Kidney (tissue), 22 donors: ENCODE results near the gene C1orf56. TPM values are rescaled to one million over a fixed set of nuclear protein-coding genes. Genes with fewer than 3 reads are reported as not detected.

Source experiments
- DNase-seq, 5 donors: peaks; one replicate each; pipeline ENCODE4 v3.0.0-alpha.2; 2013 to 2020
- FAIRE-seq: peaks from 2 replicates; lab custom pipeline; 2012; peaks lifted over from hg19 to GRCh38; lab: Jason Lieb, UNC
- H3K27ac ChIP-seq, 2 donors: one replicate each; pipeline ENCODE4 v1.7.0; 2013; ENCODE audit warnings: low read depth in 2 of 2, low read length in 2 of 2, inconsistent platforms in 1 of 2
- H3K27me3 ChIP-seq: one replicate; pipeline ENCODE4 v1.7.1; 2013; ENCODE audit warnings: low read length, inconsistent platforms; ENCODE audit not compliant: control insufficient read depth, insufficient read depth
- H3K36me3 ChIP-seq, 3 donors: one replicate each; pipeline versions ENCODE4 v1.7.0 to v1.7.1; 2013; ENCODE audit warnings: low read length in 3 of 3, control low read depth in 1 of 3, inconsistent platforms in 1 of 3; ENCODE audit not compliant: insufficient read depth in 3 of 3, control insufficient read depth in 2 of 3
- H3K4me1 ChIP-seq, 3 donors: one replicate each; pipeline versions ENCODE4 v1.7.0 to v1.7.1; 2013; ENCODE audit warnings: low read length in 3 of 3, inconsistent platforms in 1 of 3, low read depth in 1 of 3; ENCODE audit not compliant: control insufficient read depth in 2 of 3, insufficient read depth in 2 of 3
- H3K4me3 ChIP-seq, 3 donors: one replicate each; pipeline versions ENCODE4 v1.7.0 to v1.8.1; 2013; ENCODE audit warnings: low read length in 3 of 3, control low read depth in 1 of 3, inconsistent platforms in 1 of 3
- H3K9ac ChIP-seq, 3 donors: one replicate each; pipeline versions ENCODE4 v1.7.0 to v1.7.1; 2013; ENCODE audit warnings: low read length in 3 of 3, control low read depth in 1 of 3, inconsistent platforms in 1 of 3
- H3K9me3 ChIP-seq, 3 donors: one replicate each; pipeline versions ENCODE4 v1.7.0 to v1.7.1; 2013; ENCODE audit warnings: low read length in 3 of 3, control low read depth in 1 of 3, inconsistent platforms in 1 of 3; ENCODE audit not compliant: control insufficient read depth in 2 of 3, insufficient read depth in 1 of 3
- CTCF ChIP-seq: IDR thresholded peaks from 3 replicates; pipeline ENCODE4 v1.5.1; 2012; ENCODE audit warnings: mild to moderate bottlenecking, moderate library complexity, borderline replicate concordance; ENCODE audit not compliant: insufficient read depth; ENCODE audit errors: extremely low read depth
- intact Hi-C: fragments of 100-400 bp; cut with DNase I; formaldehyde crosslinking; loops from one replicate; pipeline ENCODE4 v1.11.1; 2022
- long read RNA-seq, 10 donors: library from polyadenylated mRNA in 1 of 10; unstranded in 1 of 10; transcript quantifications; one replicate each; pipeline ENCODE4 v2.0.0 and lab custom pipeline, GENCODE V29; 2021 to 2026
- polyA plus RNA-seq: library from polyadenylated mRNA; stranded (reverse); fragments of 350-450 nt; fragmentation: Illumina TruSeq; extraction: RNeasy Lipid Tissue Mini Kit (QIAGEN cat#74804); gene quantifications from one replicate; pipeline ENCODE4 v1.2.3, GENCODE V29; 2014; ENCODE audit warnings: low read depth, low replicate concordance; ENCODE audit not compliant: insufficient read depth
- total RNA-seq: library from RNA; stranded (reverse); fragmentation: NEBNext Ultra II Directional; extraction: Animal tissue kit (Norgen Biotek cat#: 25700); gene quantifications from one replicate; pipeline ENCODE4 v1.2.1, GENCODE V29; 2021
- donor health status: control.
- donor health status: control.
- donor health status: control.
- donor health status: control.
- donor health status: control.
- donor health status: DM: yes; HTN: yes; CAD: no.
- donor health status: Normal renal cell carcinoma (clear cell type).

Gene C1orf56
- total RNA-seq, result 6.2 TPM
- polyA plus RNA-seq, result 12.8 TPM
- long read RNA-seq, donor 1, transcript C1orf56-201 (2 exons, 2,096 nt), result major isoform, 6 of 7 reads
- long read RNA-seq, donor 1, partial matches to known transcripts, result 0 of 7 reads
- long read RNA-seq, donor 1, other reads (novel, unspliced or antisense), result 0 of 7 reads
- long read RNA-seq, donor 2, transcript C1orf56-201 (2 exons, 2,096 nt), result major isoform, 8 of 8 reads
- long read RNA-seq, donor 2, partial matches to known transcripts, result 0 of 8 reads
- long read RNA-seq, donor 2, other reads (novel, unspliced or antisense), result 0 of 8 reads
- long read RNA-seq, donor 3, transcript C1orf56-201 (2 exons, 2,096 nt), result major isoform, 5 of 5 reads
- long read RNA-seq, donor 3, partial matches to known transcripts, result 0 of 5 reads
- long read RNA-seq, donor 3, other reads (novel, unspliced or antisense), result 0 of 5 reads
- long read RNA-seq, donor 4, partial matches to known transcripts, result 9 of 13 reads
- long read RNA-seq, donor 4, other reads (novel, unspliced or antisense), result 0 of 13 reads
- long read RNA-seq, donor 5, result 0 reads
- long read RNA-seq, donor 6, transcript C1orf56-201 (2 exons, 2,096 nt), result major isoform, 5 of 5 reads
- long read RNA-seq, donor 6, partial matches to known transcripts, result 0 of 5 reads
- long read RNA-seq, donor 6, other reads (novel, unspliced or antisense), result 0 of 5 reads
- long read RNA-seq, donor 7, transcript C1orf56-201 (2 exons, 2,096 nt), result major isoform, 6 of 9 reads
- long read RNA-seq, donor 7, partial matches to known transcripts, result 2 of 9 reads
- long read RNA-seq, donor 7, other reads (novel, unspliced or antisense), result 1 of 9 reads
- long read RNA-seq, donor 8, transcript C1orf56-201 (2 exons, 2,096 nt), result major isoform, 6 of 6 reads
- long read RNA-seq, donor 8, partial matches to known transcripts, result 0 of 6 reads
- long read RNA-seq, donor 8, other reads (novel, unspliced or antisense), result 0 of 6 reads
- long read RNA-seq, donor 9, partial matches to known transcripts, result 0 of 1 reads
- long read RNA-seq, donor 9, other reads (novel, unspliced or antisense), result 0 of 1 reads
- long read RNA-seq, donor 10, partial matches to known transcripts, result 108 of 112 reads
- long read RNA-seq, donor 10, other reads (novel, unspliced or antisense), result 0 of 112 reads

GRCh38 chr1:151047591-151047924 lies at the start of gene C1orf56:
Gene C1orf56, plus strand, starts transcription at chr1:151047751. Its CDS starts 97 bp downstream, at chr1:151047848.
- Histone ChIP-seq H3K4me3 (peak within 1 kb of the TSS; percentile 70 to 94 (median 89)), H3K27ac (peak within 1 kb of the TSS; percentile 82 to 94), H3K4me1 (peaks cover 0 to 5% (median 3%) of the 10 kb centered on the region in 3 donors), H3K27me3 (no peaks in the 10 kb centered on the region), H3K9me3 (no peaks in the 10 kb centered on the region), H3K9ac (peak within 1 kb of the TSS; percentile 17 to 88 (median 86)), H3K36me3 (peaks cover 0 to 8% (median 4%) of the 10 kb centered on the region in 3 donors)
- intact Hi-C loops, result no loop called here
- DNase-seq (peak; percentile 83 to 94 (median 90)), FAIRE-seq (no peak)
- TF ChIP-seq CTCF, result no peak

- intact Hi-C loops, result no loop called here
Observed at GRCh38 chr1:150997949-150998348, 49.6 kb upstream of the C1orf56 start.

More at GRCh38 chr1:150997949-150998348, 49.6 kb upstream of the C1orf56 start:
- DNase-seq (no peak), FAIRE-seq (no peak)
- H3K4me1 ChIP-seq, result peaks cover under 1 to 19% (median 7%) of the 10 kb centered on the region in 3 donors
- no peak overlapping the region for H3K9ac ChIP-seq
- no peaks in the 10 kb centered on the region for H3K9me3 ChIP-seq
- H3K27ac ChIP-seq, result no peak overlapping the region
- peaks cover 0 to 46% (median 18%) of the 10 kb centered on the region in 3 donors for H3K36me3 ChIP-seq
- TF ChIP-seq CTCF, result no peak
- H3K4me3 ChIP-seq, result no peak overlapping the region
- no peaks in the 10 kb centered on the region for H3K27me3 ChIP-seq
